ENCODE measurements around the gene OGFOD2.

Gene OGFOD2

DNA sequence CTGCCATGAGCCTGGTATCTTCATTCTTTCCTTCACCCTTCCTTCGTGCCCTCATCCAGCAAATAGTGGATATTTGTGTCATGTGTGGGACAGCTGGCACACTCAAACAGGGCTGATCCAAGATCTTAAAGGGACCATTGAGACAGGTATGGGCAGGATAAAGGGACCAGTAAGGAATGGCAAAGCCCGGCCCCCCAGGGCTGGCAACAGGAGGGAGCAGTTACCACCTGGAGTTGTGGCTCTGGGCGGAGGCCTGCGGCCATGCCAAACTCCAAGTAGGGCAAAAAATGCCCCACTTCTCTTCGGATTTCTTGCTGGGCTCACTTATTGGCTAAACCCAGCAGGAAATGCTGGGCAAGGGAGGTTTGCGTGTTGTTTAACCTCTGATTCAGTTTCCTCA lies 2.1 kb downstream of the OGFOD2 start:
- no peak for DNase-seq (ENCODE audit: low read depth, low spot score)

- no peak for DNase-seq (ENCODE audit: low read depth, low spot score)
These were observed 2.8 kb downstream of the OGFOD2 start for GRCh38 chr12:122977655-122978392.

- DNase-seq (ENCODE audit: low read depth, low spot score) = no peak
These were observed 3.5 kb downstream of the OGFOD2 start for GRCh38 chr12:122978507-122978955.

DNA sequence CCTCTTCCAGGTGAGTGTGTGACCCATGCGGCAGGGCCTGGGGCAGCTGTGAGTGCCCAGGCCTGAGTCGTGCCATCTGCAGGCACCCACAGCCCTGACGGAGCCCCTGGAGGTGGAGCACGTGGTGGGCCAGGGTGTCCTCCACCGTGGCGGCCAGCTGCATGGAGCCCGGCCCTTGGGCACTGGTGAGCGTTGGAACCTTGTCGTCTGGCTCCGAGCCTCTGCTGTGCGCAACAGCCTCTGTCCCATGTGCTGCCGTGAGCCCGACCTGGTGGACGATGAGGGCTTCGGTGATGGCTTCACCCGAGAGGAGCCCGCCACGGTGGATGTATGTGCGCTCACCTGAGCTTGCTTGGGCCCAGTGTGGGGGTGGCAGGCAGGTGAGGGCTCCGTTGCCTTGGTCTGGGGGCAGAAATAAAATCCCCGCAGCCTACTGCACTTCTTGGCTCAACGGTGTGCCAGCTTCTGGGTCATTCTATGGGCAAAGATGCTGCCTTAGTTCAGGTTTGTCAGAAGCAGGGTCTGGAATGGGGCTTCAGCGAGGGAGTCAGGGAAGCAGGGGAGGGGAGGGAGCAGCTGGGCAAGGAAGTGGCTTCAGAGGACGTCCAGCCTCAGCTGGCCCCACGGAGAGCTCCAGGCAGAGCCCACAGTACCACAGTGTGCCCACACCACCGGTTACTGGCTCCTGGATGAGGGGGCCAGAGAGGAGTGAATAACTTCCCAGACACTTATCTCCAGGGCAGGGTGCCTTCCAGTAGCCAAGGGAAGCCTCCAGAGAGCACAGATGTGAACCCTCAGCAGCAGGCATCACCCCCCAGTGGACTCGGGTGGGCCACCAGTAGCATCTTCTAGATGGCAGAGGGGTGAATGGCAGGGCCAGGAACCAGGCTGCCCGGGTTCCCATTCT lies 4.2 kb downstream of the OGFOD2 start:
- no peak for DNase-seq (ENCODE audit: low read depth, low spot score)

DNA sequence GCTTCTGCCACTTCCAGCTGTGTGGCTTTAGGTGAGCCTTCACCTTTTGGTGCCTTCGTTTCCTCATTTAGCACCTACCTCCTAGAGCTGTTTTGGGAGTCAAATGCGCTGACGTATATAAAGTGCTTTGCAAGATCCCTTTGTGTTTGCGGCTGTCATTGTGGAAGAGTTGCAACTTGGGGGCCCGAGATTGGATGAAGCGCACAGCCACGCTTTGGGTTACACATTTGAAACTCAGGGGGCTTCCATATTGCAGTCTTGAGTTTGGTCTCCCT lies 4.8 kb downstream of the OGFOD2 start:
- DNase-seq (ENCODE audit: low read depth, low spot score) = no peak

DNA sequence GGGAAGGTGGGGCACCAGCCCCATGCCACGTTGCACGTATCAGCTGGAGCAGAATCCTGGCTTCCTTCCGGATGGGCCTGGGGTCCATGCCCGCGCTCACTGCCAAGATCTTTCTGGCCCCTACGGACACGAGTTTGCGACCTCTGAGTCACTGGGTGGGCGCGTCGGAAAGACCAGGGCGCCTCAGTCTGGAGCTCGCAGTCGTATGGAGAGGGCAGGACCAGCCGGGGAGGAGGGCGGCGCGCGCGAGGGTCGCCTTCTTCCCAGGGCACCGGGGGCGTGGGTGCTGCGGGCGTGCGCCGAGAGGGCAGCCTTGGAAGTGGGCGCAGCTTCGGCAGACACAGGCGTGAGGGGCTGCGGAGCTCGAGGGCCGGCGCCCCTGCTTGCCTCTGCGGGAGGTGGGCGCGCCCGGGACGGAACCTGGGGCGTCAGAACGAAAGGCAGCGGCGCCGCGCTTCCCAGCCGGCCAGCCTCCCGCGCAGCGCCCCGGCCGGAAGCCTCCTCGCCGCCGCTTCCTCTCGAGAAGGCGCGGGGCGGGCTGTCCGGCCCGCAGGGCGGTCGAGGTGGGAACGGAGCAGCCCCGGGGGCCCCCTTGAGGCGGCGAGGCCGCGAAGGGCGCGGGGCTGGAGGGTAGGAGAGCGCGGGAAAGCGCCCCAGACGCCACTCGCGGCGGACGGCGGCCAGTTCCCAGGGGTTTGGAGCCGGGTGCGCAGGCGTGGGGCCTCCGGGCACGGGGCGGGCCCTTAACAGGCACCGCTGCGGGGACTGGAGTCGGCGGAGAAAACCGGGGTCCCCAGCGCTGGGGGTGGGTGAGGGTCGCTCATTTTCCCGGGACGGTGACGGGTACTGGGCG lies 5.4 kb downstream of the OGFOD2 start, which contains the start of gene ARL6IP4:
TSS of gene ARL6IP4 (plus strand) at position 499 of the 853 bp plus-strand sequence. CDS start 459 bp downstream, outside the sequence.
- no peak for DNase-seq (ENCODE audit: low read depth, low spot score)

GRCh38 chr12:122981036-122981471 lies 6.0 kb downstream of the OGFOD2 start:
- no peak for DNase-seq (ENCODE audit: low read depth, low spot score)

DNA sequence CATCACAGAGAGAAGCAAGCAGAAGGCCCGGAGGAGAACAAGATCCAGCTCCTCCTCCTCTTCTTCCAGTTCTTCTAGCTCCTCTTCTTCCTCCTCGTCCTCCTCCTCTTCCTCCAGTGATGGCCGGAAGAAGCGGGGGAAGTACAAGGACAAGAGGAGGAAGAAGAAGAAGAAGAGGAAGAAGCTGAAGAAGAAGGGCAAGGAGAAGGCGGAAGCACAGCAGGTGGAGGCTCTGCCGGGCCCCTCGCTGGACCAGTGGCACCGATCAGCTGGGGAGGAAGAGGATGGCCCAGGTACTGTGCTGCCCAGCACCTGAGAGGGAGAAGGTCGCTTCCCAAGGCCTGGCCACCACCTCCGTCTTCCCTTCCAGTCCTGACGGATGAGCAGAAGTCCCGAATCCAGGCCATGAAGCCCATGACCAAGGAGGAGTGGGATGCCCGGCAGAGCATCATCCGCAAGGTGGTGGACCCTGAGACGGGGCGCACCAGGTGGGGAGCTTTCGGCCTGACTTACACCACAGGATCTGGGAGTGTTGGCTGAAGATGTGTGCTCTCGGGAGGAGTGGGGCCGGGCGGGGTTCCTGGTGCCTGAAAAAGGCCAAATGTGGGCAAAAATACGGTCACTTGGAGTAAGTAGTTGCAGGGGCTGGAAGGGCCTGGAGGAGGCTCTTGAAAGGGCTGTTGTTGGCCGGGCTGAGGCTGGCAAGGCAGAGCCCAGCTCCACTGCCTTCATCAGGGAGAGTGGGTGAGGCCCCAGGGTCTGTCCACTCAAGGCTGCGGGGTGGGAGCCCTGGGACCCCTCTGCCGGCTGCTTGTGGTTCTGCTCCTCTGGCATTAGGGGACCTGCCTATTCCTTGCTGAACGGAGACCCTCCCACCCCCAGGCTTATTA lies 6.8 kb downstream of the OGFOD2 start:
- no peak for DNase-seq (ENCODE audit: low read depth, low spot score)

GRCh38 chr12:122982477-122982815 lies 7.4 kb downstream of the OGFOD2 start:
- no peak for DNase-seq (ENCODE audit: low read depth, low spot score)

DNA sequence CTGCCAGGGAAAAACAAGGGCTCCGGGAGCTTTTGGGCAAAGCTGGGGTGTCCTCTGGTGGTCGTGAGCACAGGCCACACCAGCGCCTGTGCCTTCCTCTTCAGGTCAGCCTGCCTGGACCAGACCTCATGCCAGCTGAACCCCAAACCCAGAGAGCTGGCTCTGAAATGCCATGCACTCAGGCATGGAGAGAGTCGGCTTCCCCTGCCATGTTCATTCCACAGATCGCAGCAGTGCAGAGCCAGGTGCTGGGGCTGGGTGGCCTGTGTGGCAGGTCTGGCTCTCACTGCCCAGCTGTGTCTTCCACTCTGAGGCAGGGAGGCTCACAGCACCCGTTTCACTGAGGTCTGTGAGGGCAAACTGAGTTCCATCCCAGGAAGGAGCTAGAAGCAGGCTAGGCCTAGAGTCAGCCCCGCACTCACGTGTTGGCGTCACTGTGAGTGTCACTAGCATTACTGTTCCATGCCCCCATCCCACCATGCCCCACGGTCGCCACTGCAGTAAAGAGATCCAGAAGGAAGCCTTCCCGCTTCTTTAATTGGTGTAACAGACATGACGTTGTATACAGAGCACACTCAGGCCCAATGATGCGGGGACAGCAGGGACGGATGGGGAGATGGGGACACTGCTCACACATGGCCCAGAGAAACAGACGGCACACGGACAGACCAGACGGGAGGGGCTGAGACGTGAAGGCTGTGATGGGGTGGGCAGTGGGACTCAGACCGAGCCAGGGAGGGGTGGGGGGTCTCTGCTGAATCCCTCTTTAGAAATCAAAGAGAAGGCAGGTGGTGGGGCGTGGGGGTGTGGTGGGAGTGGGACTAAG lies 8.1 kb downstream of the OGFOD2 start:
- DNase-seq (ENCODE audit: low read depth, low spot score) = no peak

DNA sequence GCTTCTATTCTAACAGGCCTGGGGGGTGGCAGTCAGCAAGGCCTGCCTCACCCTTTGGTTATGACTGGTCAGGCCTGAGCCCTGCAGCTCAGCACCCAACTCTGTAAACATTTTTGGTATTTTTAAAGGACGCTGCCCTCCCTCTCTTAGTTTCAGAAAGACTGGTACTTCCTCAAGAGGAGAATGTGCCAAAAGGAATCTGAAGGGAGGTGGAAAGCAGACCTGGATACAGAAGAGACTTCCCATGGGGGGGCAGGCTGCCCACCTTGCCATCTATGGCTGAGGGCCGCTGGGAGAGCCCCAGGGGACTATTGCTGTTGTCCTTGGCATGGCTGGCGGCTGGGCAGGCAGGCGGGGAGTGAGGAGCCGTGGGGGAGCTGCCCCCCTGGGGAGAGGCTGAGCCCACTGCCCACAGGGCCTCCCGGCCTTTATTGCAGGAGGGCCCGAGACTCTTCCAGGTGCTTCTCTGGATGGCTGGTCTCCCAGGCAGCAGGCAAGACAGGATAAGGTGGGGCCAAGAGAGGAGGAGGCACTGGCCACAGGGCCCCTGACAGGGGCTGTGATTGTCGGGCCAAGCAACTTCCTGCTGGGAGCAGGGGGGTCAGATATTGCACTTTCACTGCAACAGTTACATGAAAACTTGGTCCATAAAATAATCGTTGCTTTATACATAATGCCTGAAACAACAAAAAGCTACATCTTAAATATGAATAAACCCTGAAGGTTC lies 8.9 kb downstream of the OGFOD2 start:
- no peak for DNase-seq (ENCODE audit: low read depth, low spot score)

- DNase-seq (ENCODE audit: low read depth, low spot score) = no peak
These were observed 9.7 kb downstream of the OGFOD2 start for GRCh38 chr12:122984612-122985337.

GRCh38 chr12:122985338-122986257 lies 10.6 kb downstream of the OGFOD2 start:
- DNase-seq (ENCODE audit: low read depth, low spot score) = no peak

DNA sequence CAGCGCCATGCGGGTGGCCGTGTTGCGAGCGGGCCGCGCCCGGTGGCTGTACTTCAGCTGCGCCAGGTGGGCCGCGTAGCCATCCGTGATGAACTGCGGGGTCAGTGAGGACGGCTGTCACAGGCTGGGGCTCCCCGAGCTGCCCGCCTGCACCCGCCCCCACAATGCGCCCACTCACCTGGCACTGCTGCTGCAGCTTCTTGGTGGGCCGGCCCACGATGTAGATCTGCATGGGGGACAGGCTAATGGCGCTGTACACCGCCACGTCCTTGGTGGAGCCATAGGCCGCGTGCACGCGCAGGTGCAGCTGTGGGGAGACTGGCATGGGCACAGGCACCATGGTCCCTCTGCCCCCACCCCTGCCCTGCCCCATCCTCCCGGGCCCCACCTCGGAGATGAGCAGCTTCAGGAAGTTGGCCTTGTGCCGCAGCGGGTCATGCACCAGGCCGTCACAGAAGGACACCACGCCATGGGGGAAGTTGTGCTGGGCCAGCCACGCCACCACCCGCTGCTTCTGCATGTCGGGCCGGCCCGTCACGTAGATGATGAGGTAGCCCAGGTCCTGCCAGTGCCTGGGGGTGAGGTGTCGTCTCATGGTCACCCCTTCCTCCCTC lies 11.3 kb downstream of the OGFOD2 start:
- DNase-seq (ENCODE audit: low read depth, low spot score) = no peak

DNA sequence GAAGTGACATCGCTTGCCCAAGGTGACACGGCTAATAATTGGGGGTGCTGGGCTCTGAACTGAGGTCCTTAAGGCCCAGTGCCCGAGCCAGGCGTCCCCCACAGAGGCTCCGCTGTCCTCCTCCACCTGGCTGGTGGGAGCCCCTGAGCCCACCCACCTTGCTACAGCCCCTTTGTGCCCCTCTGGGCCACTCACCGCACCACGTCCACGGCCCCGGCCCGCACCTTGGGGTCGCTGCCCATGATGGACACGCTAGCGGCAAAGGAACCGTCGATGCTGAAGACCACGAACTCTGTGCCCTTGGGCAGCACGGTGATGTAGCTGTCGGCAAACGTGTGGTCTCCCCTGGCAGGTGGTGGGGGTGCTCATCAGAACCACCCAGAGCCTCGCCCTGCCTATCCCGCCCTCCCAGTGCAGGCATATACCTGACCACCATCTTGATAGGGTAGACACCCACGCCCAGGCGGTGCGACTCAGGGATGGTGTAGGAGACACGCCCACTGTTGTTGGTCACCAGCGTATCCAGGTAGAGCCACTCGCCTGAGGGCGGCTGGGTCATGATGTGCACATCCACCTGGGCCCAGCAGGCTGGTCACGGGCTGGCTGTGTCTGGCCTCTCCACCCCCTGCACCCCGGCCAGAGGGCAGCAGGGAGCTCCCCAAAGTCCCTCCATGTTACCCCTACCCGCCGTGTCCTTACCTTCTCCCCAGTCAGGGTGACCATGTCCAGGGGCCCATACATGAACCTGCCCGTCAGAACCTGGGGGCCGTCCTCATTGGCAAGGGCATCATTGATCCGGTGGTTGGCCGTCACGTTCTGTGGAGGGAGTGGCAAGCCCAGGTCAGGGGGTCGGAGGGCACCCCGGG lies 12.3 kb downstream of the OGFOD2 start:
- no peak for DNase-seq (ENCODE audit: low read depth, low spot score)

- DNase-seq (ENCODE audit: low read depth, low spot score) = no peak
These were observed 13.0 kb downstream of the OGFOD2 start for GRCh38 chr12:122988036-122988435.
